CD4-positive, alpha-beta T cell treated with Interleukin-6 for 4 hours (primary cell): ENCODE results near the gene MEIS2.

Experiments
- DNase-seq: peaks from one replicate; pipeline ENCODE4 v3.0.0-alpha.2; 2020; ENCODE audit warnings: mixed read lengths

MEIS2 gene

GRCh38 chr15:36863570-36863969, 236.8 kb downstream of the MEIS2 start:
- DNase-seq, result no peak

GRCh38 chr15:36860792-36861191, 239.6 kb downstream of the MEIS2 start:
- DNase-seq, result no peak

GRCh38 chr15:36858423-36858822, 241.9 kb downstream of the MEIS2 start:
- DNase-seq, result no peak

GRCh38 chr15:36856339-36856973, 243.9 kb downstream of the MEIS2 start:
- no peak for DNase-seq

- no peak for DNase-seq
Observed at GRCh38 chr15:36850864-36851263, 249.5 kb downstream of the MEIS2 start.

- no peak for DNase-seq
Observed at GRCh38 chr15:36845270-36845669, 255.1 kb downstream of the MEIS2 start.

- DNase-seq, result no peak
Observed at GRCh38 chr15:36844534-36844998, 255.8 kb downstream of the MEIS2 start.

- DNase-seq, result no peak
Observed at GRCh38 chr15:36843822-36844221, 256.5 kb downstream of the MEIS2 start.

- DNase-seq, result no peak
Observed at GRCh38 chr15:36841193-36841592, 259.2 kb downstream of the MEIS2 start.
